Right lobe of liver (tissue), 4 donors: ENCODE measurements around the gene SUCO.

Source experiments
- POLR2A ChIP-seq: fragments of 450-650 bp; IDR thresholded peaks from one replicate; pipeline ENCODE4 v1.6.1; 2017; ENCODE audit warnings: antibody characterized with exemption, mild to moderate bottlenecking
- TF ChIP-seq, protein P1 (sequence below), 4 donors: fragments of 200-600 bp in 3 of 4; fragments of 450-650 bp in 1 of 4; IDR thresholded peaks; one replicate each; pipeline versions ENCODE4 v1.5.1 to v1.8.0; 2016 to 2022; ENCODE audit warnings: antibody characterized with exemption in 4 of 4, mild to moderate bottlenecking in 2 of 4
- donor health status: DM: no; HTN: no; CAD: no.
- donor health status: DM: no; HTN: no; CAD: no.
- donor health status: DM: no; HTN: yes; CAD: no.

DNA sequence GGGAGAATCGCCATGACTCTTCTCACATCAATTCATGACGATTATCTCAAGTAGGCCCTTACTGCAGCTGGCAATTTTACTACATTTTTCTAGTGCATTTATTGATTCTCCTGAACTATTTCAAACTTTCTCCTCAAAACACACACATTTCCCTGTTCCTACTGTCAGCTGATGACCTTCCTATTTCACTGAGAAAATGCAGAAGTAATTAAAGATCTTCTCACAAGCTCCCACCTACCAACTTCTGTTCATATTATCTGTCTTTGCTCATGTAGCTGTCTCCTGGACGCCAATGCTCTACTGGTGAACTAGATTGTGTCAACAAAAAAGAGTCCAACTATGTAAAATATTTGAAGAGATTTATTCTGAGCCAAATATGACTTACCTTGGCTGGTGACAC lies 89.6 kb downstream of the SUCO start:
- TF ChIP-seq, protein P1, sequence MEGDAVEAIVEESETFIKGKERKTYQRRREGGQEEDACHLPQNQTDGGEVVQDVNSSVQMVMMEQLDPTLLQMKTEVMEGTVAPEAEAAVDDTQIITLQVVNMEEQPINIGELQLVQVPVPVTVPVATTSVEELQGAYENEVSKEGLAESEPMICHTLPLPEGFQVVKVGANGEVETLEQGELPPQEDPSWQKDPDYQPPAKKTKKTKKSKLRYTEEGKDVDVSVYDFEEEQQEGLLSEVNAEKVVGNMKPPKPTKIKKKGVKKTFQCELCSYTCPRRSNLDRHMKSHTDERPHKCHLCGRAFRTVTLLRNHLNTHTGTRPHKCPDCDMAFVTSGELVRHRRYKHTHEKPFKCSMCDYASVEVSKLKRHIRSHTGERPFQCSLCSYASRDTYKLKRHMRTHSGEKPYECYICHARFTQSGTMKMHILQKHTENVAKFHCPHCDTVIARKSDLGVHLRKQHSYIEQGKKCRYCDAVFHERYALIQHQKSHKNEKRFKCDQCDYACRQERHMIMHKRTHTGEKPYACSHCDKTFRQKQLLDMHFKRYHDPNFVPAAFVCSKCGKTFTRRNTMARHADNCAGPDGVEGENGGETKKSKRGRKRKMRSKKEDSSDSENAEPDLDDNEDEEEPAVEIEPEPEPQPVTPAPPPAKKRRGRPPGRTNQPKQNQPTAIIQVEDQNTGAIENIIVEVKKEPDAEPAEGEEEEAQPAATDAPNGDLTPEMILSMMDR (IDR thresholded peaks at IDR 0.05) = no peak
- no peak for TF ChIP-seq POLR2A
